Testis (tissue), 3 donors: Measurements from ENCODE around the gene CUX1. TPM values are rescaled to one million over a fixed set of nuclear protein-coding genes. Genes with fewer than 3 reads are reported as not detected.
"Not testable (repeated sequence)": the region's sequence is repeated elsewhere in the genome, so short reads cannot be mapped to it uniquely, and the experiment has no call there.

ENCODE experiments used
- DNase-seq: peaks from one replicate; pipeline ENCODE4 v3.0.0-alpha.2; 2019
- H3K27ac ChIP-seq, 2 donors: fragments of 200-600 bp; sonication (generic); one replicate each; pipeline ENCODE4 v1.5.1; 2019
- H3K27me3 ChIP-seq: fragments of 200-600 bp; sonication (generic); one replicate; pipeline ENCODE4 v1.5.1; 2019
- H3K36me3 ChIP-seq: fragments of 200-600 bp; sonication (generic); one replicate; pipeline ENCODE4 v1.5.1; 2017; ENCODE audit warnings: low read depth; ENCODE audit errors: missing control alignments
- H3K4me1 ChIP-seq: fragments of 200-600 bp; sonication (generic); one replicate; pipeline ENCODE4 v1.5.1; 2019
- H3K4me3 ChIP-seq, 2 donors: fragments of 200-600 bp; sonication (generic); one replicate each; pipeline ENCODE4 v1.5.1; 2017 to 2019
- H3K9me3 ChIP-seq: fragments of 200-600 bp; sonication (generic); one replicate; pipeline ENCODE4 v1.5.1; 2017
- CTCF ChIP-seq, 3 experiments: fragments of 450-650 bp in 2 of 3; fragments of 200-600 bp in 1 of 3; sonication (generic) in 1 of 3; IDR thresholded peaks; one replicate each; pipeline ENCODE4 v1.5.1; 2016 to 2019; ENCODE audit warnings: antibody characterized with exemption in 3 of 3, mild to moderate bottlenecking in 2 of 3, moderate library complexity in 1 of 3
- POLR2A ChIP-seq: fragments of 450-650 bp; IDR thresholded peaks from one replicate; pipeline ENCODE4 v1.6.1; 2017; ENCODE audit warnings: antibody characterized with exemption, mild to moderate bottlenecking, moderate library complexity
- WGBS, 2 donors: methylation state at CpG; one replicate each; pipeline ENCODE4 v1.1.5; 2018; 5-methylcytosine and 5-hydroxymethylcytosine counted together
- intact Hi-C: fragments of 100-400 bp; cut with DNase I; formaldehyde crosslinking; loops from one replicate; pipeline ENCODE4 v1.15.1; 2023; ENCODE audit warnings: low total_unique reads
- polyA plus RNA-seq: library from polyadenylated mRNA; stranded (reverse); fragments of 350-450 nt; fragmentation: Illumina TruSeq; extraction: RNeasy Lipid Tissue Mini Kit (QIAGEN cat#74804); gene quantifications from one replicate; pipeline ENCODE4 v1.2.3, GENCODE V29; 2014; ENCODE audit warnings: low read depth, low replicate concordance; ENCODE audit not compliant: insufficient read depth
- total RNA-seq, 2 donors: library from RNA; depleted of rRNA; stranded (reverse); fragments of >200 nt; gene quantifications; one replicate each; pipeline ENCODE4 v1.2.3, GENCODE V29; 2016

CUX1 gene
- total and polyA plus RNA-seq, 3 donors from 2014 or later: 30.8 to 46.3 (median 43.1) TPM

DNA sequence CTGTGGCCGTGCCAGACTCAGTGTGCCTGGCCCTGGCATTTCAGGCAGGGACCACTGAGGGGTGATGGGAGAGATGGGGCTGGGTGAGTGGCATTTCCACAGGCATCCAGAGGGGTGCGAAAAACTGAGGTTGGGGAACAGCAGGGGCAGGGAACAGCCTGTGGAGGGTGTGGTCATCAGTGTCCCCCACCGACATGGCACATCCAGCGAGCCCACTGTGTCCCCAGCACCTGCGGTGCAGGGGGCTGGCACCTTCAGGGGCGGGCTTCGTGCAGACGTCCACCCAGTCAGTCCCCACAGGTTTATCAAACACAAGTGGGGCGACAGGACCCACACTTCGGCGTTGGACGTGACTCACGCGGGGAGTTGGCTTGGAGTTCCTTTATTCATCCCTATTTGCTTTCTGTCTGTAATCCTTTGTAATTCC lies 14.8 kb downstream of the CUX1 start:
- Histone ChIP-seq H3K4me1 (no peaks in the 10 kb centered on the region), H3K9me3 (no peaks in the 10 kb centered on the region), H3K36me3 (no peaks in the 10 kb centered on the region), H3K4me3 (no peak overlapping the region), H3K27ac (no peak overlapping the region), H3K27me3 (no peaks in the 10 kb centered on the region)
- intact Hi-C loops: no loop called here
- no peak for TF ChIP-seq CTCF (IDR thresholded peaks at IDR 0.05)
- no peak for TF ChIP-seq POLR2A
- 92 to 93% methylated on average over 12 to 14 of the region's 14 CpGs for WGBS, 2 donors
- no peak for DNase-seq

DNA sequence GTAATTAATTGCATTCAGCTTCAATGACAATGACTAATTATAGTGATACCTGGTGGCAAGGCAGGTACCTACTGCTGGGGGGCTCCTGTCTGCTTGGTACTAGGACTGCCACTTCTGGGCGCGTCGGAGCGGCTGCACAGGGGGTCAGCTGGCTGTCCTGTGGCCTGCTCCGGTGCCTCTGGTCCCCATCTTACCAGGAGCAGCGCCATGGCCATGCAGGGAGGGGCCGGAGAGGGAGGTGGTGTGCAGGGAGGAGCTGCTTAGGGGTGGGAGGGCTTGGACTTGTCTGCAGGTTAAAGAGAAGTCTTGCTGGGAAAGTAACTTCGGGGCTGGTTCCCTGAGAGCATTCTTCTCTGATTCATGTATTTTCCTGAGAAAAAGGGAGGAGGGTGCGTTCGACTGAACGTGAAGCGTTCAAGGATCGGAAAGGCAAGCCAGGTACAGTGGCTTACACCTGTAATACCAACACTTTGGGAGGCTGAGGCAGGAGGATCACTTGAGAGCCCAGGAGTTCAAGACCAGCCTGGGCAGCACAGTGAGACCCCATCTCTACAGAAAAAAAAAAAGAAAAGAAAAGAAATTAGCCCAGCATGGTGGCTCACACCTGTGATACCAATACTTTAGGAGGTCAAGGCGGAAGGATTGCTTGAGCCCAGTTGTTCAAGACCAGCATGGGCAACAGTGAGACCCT lies 15.4 kb downstream of the CUX1 start:
- Histone ChIP-seq H3K4me1 (no peaks in the 10 kb centered on the region), H3K27ac (no peak overlapping the region), H3K4me3 (no peak overlapping the region), H3K9me3 (no peaks in the 10 kb centered on the region), H3K27me3 (no peaks in the 10 kb centered on the region), H3K36me3 (no peaks in the 10 kb centered on the region)
- intact Hi-C loops: no loop called here
- WGBS, 2 donors: 94 to 95% methylated on average over 13 to 14 of the region's 14 CpGs
- TF ChIP-seq POLR2A (no peak), CTCF (IDR thresholded peaks at IDR 0.05) (no peak)
- no peak for DNase-seq

- no peaks in the 10 kb centered on the region for H3K27me3 ChIP-seq
- no peaks in the 10 kb centered on the region for H3K36me3 ChIP-seq
- DNase-seq: no peak
- no peaks in the 10 kb centered on the region for H3K4me1 ChIP-seq
- H3K27ac ChIP-seq: no peak overlapping the region
- no peak overlapping the region for H3K4me3 ChIP-seq
- TF ChIP-seq POLR2A (no peak), CTCF (IDR thresholded peaks at IDR 0.05) (no peak)
- no peaks in the 10 kb centered on the region for H3K9me3 ChIP-seq
- intact Hi-C loops: no loop called here
- WGBS, 2 donors: 64 to 67% methylated on average over 9 of the region's 9 CpGs
Measured at GRCh38 chr7:101833799-101834198, 16.4 kb downstream of the CUX1 start.

DNA sequence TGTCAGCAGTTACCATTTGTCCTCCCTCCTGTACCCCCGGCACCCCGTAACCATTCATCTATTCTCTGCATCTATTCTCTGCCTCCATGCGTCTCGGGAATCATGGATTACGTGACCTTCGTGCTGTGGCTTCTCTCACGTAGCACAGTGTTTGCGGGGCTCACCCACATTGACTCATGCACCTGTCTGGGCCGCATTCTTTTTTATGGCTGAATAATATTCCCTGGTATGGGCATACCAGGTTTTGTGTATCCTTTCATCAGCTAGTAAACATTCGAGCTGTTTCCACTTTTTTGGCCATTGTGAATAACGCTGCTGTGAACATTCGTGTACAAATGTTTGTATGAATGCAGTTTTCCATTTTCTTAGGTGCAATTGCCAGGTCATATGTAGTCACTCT lies 17.7 kb downstream of the CUX1 start:
- no peaks in the 10 kb centered on the region for H3K9me3 ChIP-seq
- WGBS, 2 donors: 90 to 97% methylated on average over 12 of the region's 12 CpGs
- no peak for DNase-seq
- H3K27me3 ChIP-seq: no peaks in the 10 kb centered on the region
- no peaks in the 10 kb centered on the region for H3K4me1 ChIP-seq
- no peak overlapping the region for H3K4me3 ChIP-seq
- TF ChIP-seq CTCF (IDR thresholded peaks at IDR 0.05) (no peak), POLR2A (no peak)
- intact Hi-C loops: no loop called here
- H3K36me3 ChIP-seq: no peaks in the 10 kb centered on the region
- H3K27ac ChIP-seq: no peak overlapping the region

DNA sequence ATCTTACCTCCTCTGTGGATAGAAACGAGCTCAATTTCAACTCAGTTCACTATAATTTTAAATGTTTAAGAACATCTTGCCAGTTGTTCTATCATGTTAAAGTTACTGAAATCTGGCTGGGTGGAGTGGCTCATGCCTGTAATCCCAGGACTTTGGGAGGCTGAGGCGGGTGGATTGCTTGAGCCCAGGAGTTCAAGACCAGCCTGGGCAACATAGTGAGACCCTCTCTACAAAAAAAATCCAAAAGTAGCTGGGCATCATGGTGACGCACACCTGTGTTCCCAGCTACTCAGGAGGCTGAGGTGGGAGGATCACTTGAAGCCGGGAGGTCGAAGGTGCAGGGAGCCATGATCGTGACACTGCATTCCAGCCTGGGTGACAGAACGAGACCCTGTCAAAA lies 20.0 kb downstream of the CUX1 start:
- H3K4me1 ChIP-seq, DNase-seq, H3K27me3 ChIP-seq, intact Hi-C loops, H3K27ac ChIP-seq, H3K9me3 ChIP-seq, H3K4me3 ChIP-seq, H3K36me3 ChIP-seq: not testable (repeated sequence)
- WGBS, 2 donors: 92 to 97% methylated on average over 7 of the region's 7 CpGs
